Kidney epithelial cell (primary cell): ENCODE measurements around the gene FKBP4. TPM values are rescaled to one million over a fixed set of nuclear protein-coding genes. Genes with fewer than 3 reads are reported as not detected.
A peak's percentile ranks its signal among the peaks of the same experiment; 100 is the strongest.

ENCODE experiments used
- DNase-seq: peaks from one replicate; pipeline ENCODE4 v3.0.0-alpha.2; 2010; ENCODE audit warnings: low read depth
- H3K27me3 ChIP-seq: 2 replicates; pipeline ENCODE4 v1.6.0; 2011; ENCODE audit warnings: low read length; ENCODE audit not compliant: control insufficient read depth, insufficient read depth
- H3K36me3 ChIP-seq: 2 replicates; pipeline ENCODE4 v1.5.1; 2011; ENCODE audit warnings: low read length; ENCODE audit not compliant: control insufficient read depth, insufficient read depth
- H3K4me3 ChIP-seq: 2 replicates; pipeline ENCODE4 v1.5.1; 2011; ENCODE audit warnings: low read depth, mild to moderate bottlenecking, control low read depth, low read length
- total RNA-seq: library from RNA; depleted of rRNA; stranded (reverse); fragments of >200 nt; gene quantifications from 2 replicates; pipeline ENCODE4 v1.2.3, GENCODE V29; 2015
- TF ChIP-seq, protein P1 (sequence below): IDR thresholded peaks from 2 replicates; pipeline ENCODE4 v1.5.1; 2011; ENCODE audit warnings: mild to moderate bottlenecking, moderate library complexity, low read length, control low read depth, inconsistent platforms; ENCODE audit not compliant: insufficient read depth, poor library complexity, severe bottlenecking

FKBP4 gene
- total RNA-seq, 1 donor from 2014 or later = 40.0 TPM

DNA sequence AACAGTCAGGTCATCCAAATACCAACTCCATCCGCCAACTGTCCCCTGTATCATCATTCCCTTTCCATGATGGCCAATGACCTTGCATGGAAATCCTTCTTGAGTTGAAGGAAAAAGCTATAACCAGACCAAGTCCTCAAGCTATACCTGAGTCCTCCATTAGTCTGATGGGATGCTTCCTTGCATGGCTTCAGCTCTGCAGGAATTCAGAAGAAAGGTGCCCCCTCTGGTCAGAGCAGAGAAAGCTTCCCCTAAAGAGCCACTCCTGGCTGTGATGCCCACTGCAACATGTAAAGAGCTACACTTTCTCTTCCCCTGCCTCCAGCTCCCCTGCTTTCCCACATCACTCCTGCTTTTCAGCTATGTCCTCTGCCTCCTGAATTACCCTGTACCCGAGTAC, 43.1 kb upstream of the FKBP4 start:
- H3K4me3 ChIP-seq = no peak overlapping the region
- DNase-seq = no peak
- TF ChIP-seq, protein P1, sequence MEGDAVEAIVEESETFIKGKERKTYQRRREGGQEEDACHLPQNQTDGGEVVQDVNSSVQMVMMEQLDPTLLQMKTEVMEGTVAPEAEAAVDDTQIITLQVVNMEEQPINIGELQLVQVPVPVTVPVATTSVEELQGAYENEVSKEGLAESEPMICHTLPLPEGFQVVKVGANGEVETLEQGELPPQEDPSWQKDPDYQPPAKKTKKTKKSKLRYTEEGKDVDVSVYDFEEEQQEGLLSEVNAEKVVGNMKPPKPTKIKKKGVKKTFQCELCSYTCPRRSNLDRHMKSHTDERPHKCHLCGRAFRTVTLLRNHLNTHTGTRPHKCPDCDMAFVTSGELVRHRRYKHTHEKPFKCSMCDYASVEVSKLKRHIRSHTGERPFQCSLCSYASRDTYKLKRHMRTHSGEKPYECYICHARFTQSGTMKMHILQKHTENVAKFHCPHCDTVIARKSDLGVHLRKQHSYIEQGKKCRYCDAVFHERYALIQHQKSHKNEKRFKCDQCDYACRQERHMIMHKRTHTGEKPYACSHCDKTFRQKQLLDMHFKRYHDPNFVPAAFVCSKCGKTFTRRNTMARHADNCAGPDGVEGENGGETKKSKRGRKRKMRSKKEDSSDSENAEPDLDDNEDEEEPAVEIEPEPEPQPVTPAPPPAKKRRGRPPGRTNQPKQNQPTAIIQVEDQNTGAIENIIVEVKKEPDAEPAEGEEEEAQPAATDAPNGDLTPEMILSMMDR = no peak
- H3K27me3 ChIP-seq = peaks cover 13% of the 10 kb centered on the region
- H3K36me3 ChIP-seq = no peaks in the 10 kb centered on the region

DNA sequence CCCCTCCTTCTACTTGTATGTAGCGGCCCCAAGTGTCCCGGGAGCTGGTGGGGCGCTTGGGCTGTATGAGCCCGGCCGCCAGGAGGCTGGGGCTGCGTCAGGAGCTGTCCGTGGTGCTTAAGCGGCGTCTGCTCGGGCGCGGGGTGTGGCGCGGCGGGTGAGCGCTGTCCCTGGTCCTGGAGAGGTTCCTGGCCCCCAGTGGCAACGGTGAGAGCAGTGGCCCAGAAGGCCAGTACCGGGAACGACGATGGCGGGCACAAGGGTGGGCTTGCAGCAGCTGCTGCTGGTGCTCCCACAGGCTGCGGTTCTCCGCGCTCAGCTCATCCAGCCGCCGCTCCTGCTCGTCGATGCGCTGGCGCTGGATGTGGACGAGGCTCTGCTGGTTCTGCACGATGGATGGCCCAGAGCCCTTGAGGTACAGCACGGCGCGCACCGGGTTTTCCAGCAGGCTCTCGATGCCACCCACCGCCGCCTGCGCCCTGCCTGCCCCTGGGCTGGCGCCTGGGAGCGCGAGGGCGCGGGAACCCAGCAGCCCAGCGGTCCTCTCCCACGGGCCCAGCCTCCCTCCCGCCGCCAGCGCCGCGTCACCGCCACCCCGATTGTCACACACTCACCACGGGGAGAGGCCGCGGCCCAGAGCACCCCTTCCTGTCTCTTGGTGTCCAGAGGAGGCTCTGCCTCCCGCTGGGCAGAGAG, 41.9 kb upstream of the FKBP4 start:
- H3K36me3 ChIP-seq = no peaks in the 10 kb centered on the region
- TF ChIP-seq, protein P1 = peak; percentile 69
- no peak overlapping the region for H3K4me3 ChIP-seq
- peaks cover 13% of the 10 kb centered on the region for H3K27me3 ChIP-seq
- DNase-seq = peak; percentile 10

DNA sequence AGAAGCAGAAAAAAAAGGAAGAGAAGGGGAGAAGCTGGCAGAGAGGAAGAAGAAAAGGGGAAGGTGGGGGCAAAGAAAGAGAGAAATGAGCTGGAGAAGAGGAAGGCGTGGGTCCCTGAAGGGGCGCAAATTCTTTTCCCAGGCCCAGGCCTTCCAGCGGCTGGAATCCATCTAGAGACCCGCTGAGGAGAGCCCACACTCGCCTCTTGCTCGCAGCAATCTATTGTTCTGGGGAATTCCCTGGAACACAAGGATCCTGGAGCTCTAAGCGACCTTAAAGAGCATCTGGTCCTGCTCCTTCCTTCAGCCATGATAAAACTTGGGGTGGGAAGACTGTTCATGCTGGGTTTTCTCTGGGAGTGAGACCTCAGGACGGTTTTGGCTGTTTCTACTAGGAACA, 41.2 kb upstream of the FKBP4 start:
- H3K36me3 ChIP-seq = no peaks in the 10 kb centered on the region
- no peak overlapping the region for H3K4me3 ChIP-seq
- peaks cover 13% of the 10 kb centered on the region for H3K27me3 ChIP-seq
- no peak for DNase-seq
- TF ChIP-seq, protein P1 = no peak

DNA sequence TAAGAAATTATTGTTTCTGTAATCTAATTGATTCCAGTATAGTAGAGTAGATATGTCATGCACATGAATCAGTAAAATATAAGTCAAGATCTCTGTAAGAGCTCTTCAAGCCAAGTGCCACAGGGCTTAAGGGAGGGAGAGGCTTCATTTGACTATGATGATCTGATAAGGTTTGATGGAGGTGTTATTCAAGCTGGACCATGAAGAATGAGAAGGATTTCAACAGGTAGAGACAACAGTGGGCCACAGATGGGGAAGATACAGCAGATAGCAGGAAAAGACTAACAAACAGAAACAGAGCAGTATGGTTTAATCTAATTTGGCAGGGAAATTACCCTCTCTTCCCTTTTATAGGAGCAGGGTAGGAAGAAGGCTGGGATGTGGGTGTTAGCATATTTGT, 40.6 kb upstream of the FKBP4 start:
- TF ChIP-seq, protein P1 = no peak
- no peaks in the 10 kb centered on the region for H3K36me3 ChIP-seq
- H3K4me3 ChIP-seq = no peak overlapping the region
- peaks cover 13% of the 10 kb centered on the region for H3K27me3 ChIP-seq
- DNase-seq = no peak

DNA sequence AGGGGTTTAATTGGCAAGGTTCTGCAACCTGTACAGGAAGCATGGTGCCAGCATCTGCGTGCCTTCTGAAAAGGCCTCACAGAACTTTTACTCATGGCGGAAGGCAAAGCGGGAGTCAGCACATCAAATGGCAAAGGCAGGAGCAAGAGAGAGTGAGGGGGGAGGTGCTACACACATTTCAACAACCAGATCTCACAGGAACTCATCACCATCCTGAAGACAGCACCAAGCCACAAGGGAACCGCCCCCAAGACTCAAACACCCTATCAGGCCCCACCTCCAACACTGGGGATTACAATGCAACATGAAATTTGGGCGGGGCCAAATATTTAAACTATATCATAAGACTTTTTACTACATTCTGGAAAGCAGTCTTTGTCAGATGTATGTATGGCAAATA, 38.0 kb upstream of the FKBP4 start:
- H3K4me3 ChIP-seq = no peak overlapping the region
- TF ChIP-seq, protein P1 = no peak
- DNase-seq = no peak
- H3K36me3 ChIP-seq = no peaks in the 10 kb centered on the region
- peaks cover 11% of the 10 kb centered on the region for H3K27me3 ChIP-seq

DNA sequence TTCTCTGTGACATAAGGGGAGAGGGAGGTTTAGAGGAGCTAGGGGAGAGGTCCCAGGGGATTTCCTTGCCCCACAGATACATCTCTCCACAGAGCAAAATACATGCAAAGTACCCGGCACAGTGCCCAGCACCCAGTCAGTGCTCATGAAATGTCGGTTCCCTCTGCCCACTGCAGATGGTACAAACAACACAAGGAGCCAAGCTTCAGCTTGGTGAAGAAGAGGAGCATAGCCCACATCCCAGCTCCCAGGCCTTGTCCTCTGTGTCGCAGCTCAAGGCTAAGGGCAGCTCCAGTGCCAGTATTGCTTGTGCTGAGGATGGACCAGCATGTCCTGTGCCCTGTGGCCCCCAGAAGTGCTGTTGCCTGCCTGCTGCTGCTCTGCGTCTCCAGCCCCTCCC, 35.0 kb upstream of the FKBP4 start:
- TF ChIP-seq, protein P1 = no peak
- Histone ChIP-seq H3K36me3 (no peaks in the 10 kb centered on the region), H3K27me3 (no peaks in the 10 kb centered on the region), H3K4me3 (no peak overlapping the region)
- DNase-seq = no peak
